SU-DHL-6 (cell line): ENCODE results near the gene GFPT2.

ENCODE experiments used
- H2AFZ ChIP-seq: fragments of 200-600 bp; sonication (generic); 2 replicates; pipeline ENCODE4 v1.6.1; 2014; ENCODE audit warnings: low read depth, mild to moderate bottlenecking, moderate library complexity, mixed read lengths, antibody characterized with exemption, low read length; ENCODE audit not compliant: severe bottlenecking
- H3F3A ChIP-seq: fragments of 200-600 bp; shearing (Covaris generic); 2 replicates; pipeline ENCODE4 v1.6.0; 2016; ENCODE audit warnings: antibody characterized with exemption, mild to moderate bottlenecking; ENCODE audit not compliant: insufficient read depth
- H3K27ac ChIP-seq: fragments of 200-600 bp; sonication (generic); 2 replicates; pipeline ENCODE4 v1.5.1; 2016; ENCODE audit warnings: low read depth, mild to moderate bottlenecking, low read length, moderate library complexity, mixed read lengths
- H3K27me3 ChIP-seq: fragments of 200-600 bp; sonication (generic), shearing (Covaris generic); 2 replicates; pipeline ENCODE4 v1.6.0; 2014; ENCODE audit warnings: mild to moderate bottlenecking, low read length
- H3K36me3 ChIP-seq: fragments of 200-600 bp; sonication (generic); 2 replicates; pipeline ENCODE4 v1.6.1; 2014; ENCODE audit warnings: mild to moderate bottlenecking, low read length, mixed read lengths
- H3K4me2 ChIP-seq: fragments of 300-600, 200-600 bp; shearing (Covaris generic), sonication (generic); 2 replicates; pipeline ENCODE4 v1.6.0; 2014; ENCODE audit warnings: low read length, low read depth, mild to moderate bottlenecking; ENCODE audit not compliant: poor library complexity, severe bottlenecking
- H3K4me3 ChIP-seq: fragments of 200-600 bp; sonication (generic); 2 replicates; pipeline ENCODE4 v1.5.1; 2014; ENCODE audit warnings: antibody characterized with exemption, low read length, mild to moderate bottlenecking, mixed read lengths; ENCODE audit not compliant: insufficient read depth, poor library complexity, severe bottlenecking
- H3K79me2 ChIP-seq: fragments of 200-600 bp; sonication (generic); 2 replicates; pipeline ENCODE4 v1.6.1; 2014; ENCODE audit warnings: mild to moderate bottlenecking, low read length, moderate library complexity; ENCODE audit not compliant: insufficient read depth
- H3K9ac ChIP-seq: fragments of 200-600 bp; sonication (generic); 2 replicates; pipeline ENCODE4 v1.7.0; 2014; ENCODE audit warnings: mild to moderate bottlenecking, low read length
- H3K9me2 ChIP-seq: fragments of 200-600 bp; sonication (generic); replicated peaks from 2 replicates; pipeline ENCODE4 v1.6.1; 2014; ENCODE audit warnings: low read length; ENCODE audit not compliant: insufficient read depth
- H3K9me3 ChIP-seq: fragments of 200-600 bp; sonication (generic); 2 replicates; pipeline ENCODE4 v1.6.1; 2014; ENCODE audit warnings: low read length, mixed read lengths; ENCODE audit not compliant: insufficient read depth
- H4K20me1 ChIP-seq: fragments of 200-600 bp; sonication (generic); 2 replicates; pipeline ENCODE4 v1.6.1; 2014; ENCODE audit warnings: low read depth, mild to moderate bottlenecking, antibody characterized with exemption, low read length, moderate library complexity, mixed read lengths
- CTCF ChIP-seq: fragments of 200-600 bp; sonication (generic); IDR thresholded peaks from one replicate; pipeline ENCODE4 v1.5.1; 2017; ENCODE audit warnings: antibody characterized with exemption, mild to moderate bottlenecking, low read length, moderate library complexity; ENCODE audit not compliant: insufficient read depth, poor library complexity, severe bottlenecking
- EZH2phosphoT487 ChIP-seq: fragments of 200-600 bp; sonication (generic), shearing (Covaris generic); conservative IDR thresholded peaks from 2 replicates; pipeline ENCODE4 v1.6.1; 2018; ENCODE audit warnings: mild to moderate bottlenecking, antibody characterized with exemption, low read length, moderate library complexity, mixed read lengths

GFPT2 gene

GRCh38 chr5:180311216-180311615, 41.9 kb downstream of the GFPT2 start:
- no peak overlapping the region for H3K4me3 ChIP-seq
- no peak overlapping the region for H3K27ac ChIP-seq
- H3K36me3 ChIP-seq = no peaks in the 10 kb centered on the region
- no peaks in the 10 kb centered on the region for H3F3A ChIP-seq
- no peaks in the 10 kb centered on the region for H3K27me3 ChIP-seq
- H3K9ac ChIP-seq = no peak overlapping the region
- H3K4me2 ChIP-seq = no peak overlapping the region
- H3K79me2 ChIP-seq = no peaks in the 10 kb centered on the region
- H3K9me2 ChIP-seq = no peaks in the 10 kb centered on the region
- H3K9me3 ChIP-seq = no peaks in the 10 kb centered on the region
- TF ChIP-seq EZH2phosphoT487 (no peak), CTCF (no peak)
- H2AFZ ChIP-seq = no peak overlapping the region
- no peaks in the 10 kb centered on the region for H4K20me1 ChIP-seq

GRCh38 chr5:180306796-180307195, 46.3 kb downstream of the GFPT2 start:
- Histone ChIP-seq H3K27me3 (no peaks in the 10 kb centered on the region), H3K4me3 (no peak overlapping the region), H3K79me2 (no peaks in the 10 kb centered on the region), H3K9ac (no peak overlapping the region), H3F3A (no peaks in the 10 kb centered on the region), H3K4me2 (no peak overlapping the region), H2AFZ (no peak overlapping the region), H4K20me1 (no peaks in the 10 kb centered on the region), H3K27ac (no peak overlapping the region), H3K9me2 (no peaks in the 10 kb centered on the region), H3K36me3 (no peaks in the 10 kb centered on the region), H3K9me3 (no peaks in the 10 kb centered on the region)
- no peak for TF ChIP-seq EZH2phosphoT487
- TF ChIP-seq CTCF = no peak

- Histone ChIP-seq H3K36me3 (no peaks in the 10 kb centered on the region), H3K79me2 (no peaks in the 10 kb centered on the region), H4K20me1 (no peaks in the 10 kb centered on the region), H3K9ac (no peak overlapping the region), H3K9me2 (no peaks in the 10 kb centered on the region), H3K4me3 (no peak overlapping the region), H3K9me3 (no peaks in the 10 kb centered on the region), H3K4me2 (no peak overlapping the region), H3K27ac (no peak overlapping the region), H3K27me3 (no peaks in the 10 kb centered on the region), H2AFZ (no peak overlapping the region), H3F3A (no peaks in the 10 kb centered on the region)
- TF ChIP-seq EZH2phosphoT487 = no peak
- TF ChIP-seq CTCF = no peak
Measured at GRCh38 chr5:180305481-180305880, 47.7 kb downstream of the GFPT2 start.
